Esophagus muscularis mucosa (tissue), 4 donors: Measurements from ENCODE around the gene PAQR6. TPM values are rescaled to one million over a fixed set of nuclear protein-coding genes. Genes with fewer than 3 reads are reported as not detected.

Source experiments
- DNase-seq: peaks from one replicate; pipeline ENCODE4 v3.0.0-alpha.2; 2017; ENCODE audit errors: extremely low spot score
- H3K27ac ChIP-seq, 4 donors: fragments of 200-600 bp; sonication (generic); replicated peaks in 1 of 4; 1 replicate in 3 of 4; 2 replicates in 1 of 4; pipeline ENCODE4 v1.5.1; 2016 to 2019; ENCODE audit warnings: mild to moderate bottlenecking in 1 of 4
- H3K27me3 ChIP-seq, 4 donors: fragments of 200-600 bp; sonication (generic); one replicate each; pipeline versions ENCODE4 v1.5.1 to v1.6.0; 2016 to 2019
- H3K36me3 ChIP-seq, 4 donors: fragments of 200-600 bp; sonication (generic); one replicate each; pipeline ENCODE4 v1.5.1; 2016 to 2019
- H3K4me1 ChIP-seq, 4 donors: fragments of 200-600 bp; sonication (generic); one replicate each; pipeline ENCODE4 v1.5.1; 2016 to 2019
- H3K4me3 ChIP-seq, 4 donors: fragments of 200-600 bp; sonication (generic); 1 replicate in 2 of 4; 2 replicates in 2 of 4; pipeline ENCODE4 v1.5.1; 2016 to 2019; ENCODE audit warnings: mild to moderate bottlenecking in 4 of 4, moderate library complexity in 1 of 4
- H3K9me3 ChIP-seq, 4 donors: fragments of 200-600 bp; sonication (generic); 1 replicate in 3 of 4; 2 replicates in 1 of 4; pipeline ENCODE4 v1.5.1; 2016 to 2019
- CTCF ChIP-seq, 3 experiments: fragments of 200-600 bp in 2 of 3; fragments of 450-650 bp in 1 of 3; sonication (generic) in 2 of 3; IDR thresholded peaks; one replicate each; pipeline ENCODE4 v1.5.1; 2017 to 2019; ENCODE audit warnings: antibody characterized with exemption in 3 of 3, mild to moderate bottlenecking in 2 of 3, moderate library complexity in 1 of 3
- EP300 ChIP-seq: sonication (generic); formaldehyde crosslinking; IDR thresholded peaks from one replicate; pipeline ENCODE4 v1.6.1; 2017; ENCODE audit warnings: antibody characterized with exemption
- POLR2A ChIP-seq: fragments of 450-650 bp; IDR thresholded peaks from one replicate; pipeline ENCODE4 v1.6.1; 2017; ENCODE audit warnings: antibody characterized with exemption, moderate library complexity, mild to moderate bottlenecking, low read depth
- POLR2AphosphoS5 ChIP-seq, 2 donors: sonication (generic); formaldehyde crosslinking; IDR thresholded peaks; one replicate each; pipeline ENCODE4 v1.6.1; 2017; ENCODE audit warnings: antibody characterized with exemption in 2 of 2
- WGBS: methylation state at CpG from one replicate; pipeline ENCODE4 v1.1.5; 2018; 5-methylcytosine and 5-hydroxymethylcytosine counted together
- intact Hi-C: fragments of 100-400 bp; cut with DNase I; formaldehyde crosslinking; loops from one replicate; pipeline ENCODE4 v1.15.1; 2023
- total RNA-seq, 4 donors: library from RNA; depleted of rRNA; stranded (reverse); fragments of >200 nt; gene quantifications; one replicate each; pipeline versions ENCODE4 v1.1.0 to v1.2.1, GENCODE V29; 2016

PAQR6 gene
- total RNA-seq, 4 donors from 2014 or later, result 2.2 to 2.9 (median 2.7) TPM

GRCh38 chr1:156284757-156285156 is 36.9 kb upstream of the PAQR6 start:
- Histone ChIP-seq H3K27me3 (no peaks in the 10 kb centered on the region), H3K27ac (no peak overlapping the region), H3K36me3 (peaks cover 0 to 35% (median 9%) of the 10 kb centered on the region in 4 donors), H3K4me3 (no peak overlapping the region), H3K9me3 (no peaks in the 10 kb centered on the region), H3K4me1 (peaks cover 26 to 39% (median 34%) of the 10 kb centered on the region in 4 donors)
- intact Hi-C loops, result no loop called here
- WGBS, result 87% methylated on average over 4 of the region's 4 CpGs
- no peak for TF ChIP-seq EP300
- TF ChIP-seq CTCF (IDR thresholded peaks at IDR 0.05), result no peak
- no peak for TF ChIP-seq POLR2A
- no peak for TF ChIP-seq POLR2AphosphoS5 (IDR thresholded peaks at IDR 0.05)
- DNase-seq, result no peak

GRCh38 chr1:156284112-156284511 is 36.3 kb upstream of the PAQR6 start, which contains the start of gene TMEM79:
Gene TMEM79 (plus strand): TSS chr1:156284325. CDS start chr1:156285227, 902 bp downstream.
- DNase-seq, result no peak
- H3K4me1 ChIP-seq, result peaks cover 26 to 39% (median 34%) of the 10 kb centered on the region in 4 donors
- intact Hi-C loops, result no loop called here
- H3K36me3 ChIP-seq, result peaks cover 2 to 31% (median 9%) of the 10 kb centered on the region in 4 donors
- no peaks in the 10 kb centered on the region for H3K27me3 ChIP-seq
- peak within 1 kb of the TSS; percentile 85 to 95 (median 93) for H3K4me3 ChIP-seq
- WGBS, result 98% methylated on average over 7 of the region's 7 CpGs
- no peaks in the 10 kb centered on the region for H3K9me3 ChIP-seq
- peak within 1 kb of the TSS; percentile 88 to 93 (median 90) for H3K27ac ChIP-seq
- TF ChIP-seq POLR2AphosphoS5 (IDR thresholded peaks at IDR 0.05), result no peak
- no peak for TF ChIP-seq POLR2A
- TF ChIP-seq EP300, result no peak
- no peak for TF ChIP-seq CTCF (IDR thresholded peaks at IDR 0.05)

- WGBS, result 100% methylated on average over 1 of the region's 1 CpG
- Histone ChIP-seq H3K27ac (peak overlapping the region in 3 of 4 donors; percentile 88 to 93 (median 90)), H3K4me3 (peak overlapping the region; percentile 85 to 95 (median 93)), H3K36me3 (peaks cover 2 to 32% (median 12%) of the 10 kb centered on the region in 4 donors), H3K9me3 (no peaks in the 10 kb centered on the region), H3K27me3 (no peaks in the 10 kb centered on the region), H3K4me1 (peaks cover 26 to 39% (median 34%) of the 10 kb centered on the region in 4 donors)
- DNase-seq, result no peak
- intact Hi-C loops, result no loop called here
- TF ChIP-seq CTCF (IDR thresholded peaks at IDR 0.05), result no peak
- no peak for TF ChIP-seq EP300
- TF ChIP-seq POLR2A, result no peak
- no peak for TF ChIP-seq POLR2AphosphoS5 (IDR thresholded peaks at IDR 0.05)
Observed at GRCh38 chr1:156283521-156283920, 35.7 kb upstream of the PAQR6 start.

GRCh38 chr1:156282479-156283222 is 34.8 kb upstream of the PAQR6 start, which contains the start of gene SMG5:
Gene SMG5 (minus strand): TSS chr1:156282825. CDS start chr1:156282680, 145 bp downstream.
- intact Hi-C loops, result no loop called here
- 1% methylated on average over 33 of the region's 50 CpGs for WGBS
- H3K27ac ChIP-seq, result peak within 1 kb of the TSS; percentile 88 to 93 (median 90)
- peak within 1 kb of the TSS; percentile 85 to 95 (median 93) for H3K4me3 ChIP-seq
- no peaks in the 10 kb centered on the region for H3K27me3 ChIP-seq
- H3K36me3 ChIP-seq, result peaks cover 7 to 36% (median 20%) of the 10 kb centered on the region in 4 donors
- peaks cover 26 to 39% (median 34%) of the 10 kb centered on the region in 4 donors for H3K4me1 ChIP-seq
- TF ChIP-seq POLR2A (peak; percentile 80), POLR2AphosphoS5 (IDR thresholded peaks at IDR 0.05) (peak; percentile 93 to 94), EP300 (no peak), CTCF (IDR thresholded peaks at IDR 0.05) (peak in 1 of 3 experiments; percentile 39)
- H3K9me3 ChIP-seq, result no peaks in the 10 kb centered on the region
- DNase-seq, result peak; percentile 98
